ENCODE data around the gene RAP1GAP. TPM values are rescaled to one million over a fixed set of nuclear protein-coding genes. Genes with fewer than 3 reads are reported as not detected.

RAP1GAP gene
- total RNA-seq, 3 donors from 2014 or later, result 0.32 to 7.2 (median 6.0) TPM

DNA sequence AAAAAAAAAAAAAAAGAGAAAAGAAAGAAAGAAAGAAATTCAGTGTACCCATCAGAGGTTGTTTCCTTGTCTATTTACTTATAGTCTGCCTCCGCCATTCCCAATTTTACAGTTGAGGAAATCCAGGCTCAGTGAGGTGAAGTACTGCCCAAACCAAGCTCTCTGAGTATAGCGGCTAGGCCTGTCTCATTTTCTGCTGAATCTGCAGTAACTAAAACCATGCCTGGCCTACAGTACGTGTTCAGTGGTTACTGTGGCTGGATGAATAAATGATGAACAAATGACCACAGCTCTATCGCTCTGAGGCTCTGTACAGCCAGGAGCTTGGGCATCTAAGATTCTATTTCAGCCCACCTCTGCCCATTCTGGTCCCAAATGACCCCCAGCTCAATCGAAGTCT lies 24.3 kb downstream of the RAP1GAP start:
- H3K36me3 ChIP-seq, result no peaks in the 10 kb centered on the region
- TF ChIP-seq POLR2AphosphoS5 (IDR thresholded peaks at IDR 0.05) (no peak), POLR2A (IDR thresholded peaks at IDR 0.05) (no peak)
- TF ChIP-seq, protein P1, sequence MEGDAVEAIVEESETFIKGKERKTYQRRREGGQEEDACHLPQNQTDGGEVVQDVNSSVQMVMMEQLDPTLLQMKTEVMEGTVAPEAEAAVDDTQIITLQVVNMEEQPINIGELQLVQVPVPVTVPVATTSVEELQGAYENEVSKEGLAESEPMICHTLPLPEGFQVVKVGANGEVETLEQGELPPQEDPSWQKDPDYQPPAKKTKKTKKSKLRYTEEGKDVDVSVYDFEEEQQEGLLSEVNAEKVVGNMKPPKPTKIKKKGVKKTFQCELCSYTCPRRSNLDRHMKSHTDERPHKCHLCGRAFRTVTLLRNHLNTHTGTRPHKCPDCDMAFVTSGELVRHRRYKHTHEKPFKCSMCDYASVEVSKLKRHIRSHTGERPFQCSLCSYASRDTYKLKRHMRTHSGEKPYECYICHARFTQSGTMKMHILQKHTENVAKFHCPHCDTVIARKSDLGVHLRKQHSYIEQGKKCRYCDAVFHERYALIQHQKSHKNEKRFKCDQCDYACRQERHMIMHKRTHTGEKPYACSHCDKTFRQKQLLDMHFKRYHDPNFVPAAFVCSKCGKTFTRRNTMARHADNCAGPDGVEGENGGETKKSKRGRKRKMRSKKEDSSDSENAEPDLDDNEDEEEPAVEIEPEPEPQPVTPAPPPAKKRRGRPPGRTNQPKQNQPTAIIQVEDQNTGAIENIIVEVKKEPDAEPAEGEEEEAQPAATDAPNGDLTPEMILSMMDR (IDR thresholded peaks at IDR 0.05), result no peak
- intact Hi-C loops (cut with DNase I; ENCODE audit: low total_unique reads), result no loop called here
- no peaks in the 10 kb centered on the region for H3K27me3 ChIP-seq
- DNase-seq (ENCODE audit: low spot score in 2 of 2), result no peak
- H3K27ac ChIP-seq, result no peak overlapping the region
- no peak overlapping the region for H3K4me3 ChIP-seq
- H3K4me1 ChIP-seq, result no peaks in the 10 kb centered on the region
- H3K9me3 ChIP-seq, result no peaks in the 10 kb centered on the region

DNA sequence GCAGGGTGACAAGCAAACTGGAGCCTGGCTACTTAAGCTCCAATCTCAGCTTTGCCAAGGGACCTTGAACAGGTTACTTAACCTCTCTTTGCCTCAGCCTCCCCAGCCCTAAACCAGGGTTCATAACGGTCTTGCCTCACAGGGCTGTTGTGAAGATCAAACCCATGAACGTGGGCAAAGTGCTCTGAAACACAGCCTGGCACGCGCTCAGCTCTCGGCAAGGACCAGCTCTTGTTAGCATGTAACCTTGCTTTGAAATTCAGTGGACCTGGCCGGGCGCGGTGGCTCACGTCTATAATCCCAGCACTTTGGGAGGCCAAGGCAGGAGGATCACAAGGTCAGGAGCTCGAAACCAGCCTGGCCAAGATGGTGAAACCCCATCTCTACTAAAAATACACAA lies 24.8 kb downstream of the RAP1GAP start:
- H3K27me3 ChIP-seq, result no peaks in the 10 kb centered on the region
- intact Hi-C loops (cut with DNase I; ENCODE audit: low total_unique reads), result no loop called here

DNA sequence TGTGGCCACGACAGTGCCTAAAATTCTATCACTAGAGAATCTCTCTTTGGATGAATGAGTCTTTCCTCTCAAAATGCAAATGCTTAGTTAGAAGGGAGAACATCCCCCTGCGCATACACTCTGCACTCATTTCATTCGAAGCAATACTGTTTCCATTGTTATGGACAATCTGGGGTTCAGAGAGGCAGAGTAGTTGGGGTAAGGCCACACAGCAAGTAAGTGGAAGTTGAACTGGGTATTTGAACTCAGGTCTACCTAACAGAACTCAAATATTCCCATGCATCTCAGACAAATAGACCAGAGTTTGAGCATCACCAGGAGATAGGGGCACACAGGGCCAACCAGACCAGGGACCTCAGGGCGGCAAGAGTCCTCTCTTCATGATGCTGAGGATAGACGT lies 25.5 kb downstream of the RAP1GAP start:
- Histone ChIP-seq H3K27me3 (no peaks in the 10 kb centered on the region), H3K4me3 (no peak overlapping the region), H3K4me1 (no peaks in the 10 kb centered on the region), H3K27ac (no peak overlapping the region), H3K9me3 (no peaks in the 10 kb centered on the region), H3K36me3 (no peaks in the 10 kb centered on the region)
- TF ChIP-seq POLR2AphosphoS5 (IDR thresholded peaks at IDR 0.05), result no peak
- TF ChIP-seq POLR2A (IDR thresholded peaks at IDR 0.05), result no peak
- TF ChIP-seq, protein P1 (IDR thresholded peaks at IDR 0.05), result no peak
- DNase-seq (ENCODE audit: low spot score in 2 of 2), result no peak
- intact Hi-C loops (cut with DNase I; ENCODE audit: low total_unique reads), result no loop called here

More for the DNA sequence above, 24.8 kb downstream of the RAP1GAP start:
- TF ChIP-seq, protein P1 (IDR thresholded peaks at IDR 0.05), result no peak
- TF ChIP-seq POLR2A (IDR thresholded peaks at IDR 0.05) (no peak), POLR2AphosphoS5 (IDR thresholded peaks at IDR 0.05) (no peak)
- Histone ChIP-seq H3K9me3 (no peaks in the 10 kb centered on the region), H3K4me3 (no peak overlapping the region), H3K27ac (no peak overlapping the region), H3K4me1 (no peaks in the 10 kb centered on the region), H3K36me3 (no peaks in the 10 kb centered on the region)
- DNase-seq (ENCODE audit: low spot score in 2 of 2), result no peak

DNA sequence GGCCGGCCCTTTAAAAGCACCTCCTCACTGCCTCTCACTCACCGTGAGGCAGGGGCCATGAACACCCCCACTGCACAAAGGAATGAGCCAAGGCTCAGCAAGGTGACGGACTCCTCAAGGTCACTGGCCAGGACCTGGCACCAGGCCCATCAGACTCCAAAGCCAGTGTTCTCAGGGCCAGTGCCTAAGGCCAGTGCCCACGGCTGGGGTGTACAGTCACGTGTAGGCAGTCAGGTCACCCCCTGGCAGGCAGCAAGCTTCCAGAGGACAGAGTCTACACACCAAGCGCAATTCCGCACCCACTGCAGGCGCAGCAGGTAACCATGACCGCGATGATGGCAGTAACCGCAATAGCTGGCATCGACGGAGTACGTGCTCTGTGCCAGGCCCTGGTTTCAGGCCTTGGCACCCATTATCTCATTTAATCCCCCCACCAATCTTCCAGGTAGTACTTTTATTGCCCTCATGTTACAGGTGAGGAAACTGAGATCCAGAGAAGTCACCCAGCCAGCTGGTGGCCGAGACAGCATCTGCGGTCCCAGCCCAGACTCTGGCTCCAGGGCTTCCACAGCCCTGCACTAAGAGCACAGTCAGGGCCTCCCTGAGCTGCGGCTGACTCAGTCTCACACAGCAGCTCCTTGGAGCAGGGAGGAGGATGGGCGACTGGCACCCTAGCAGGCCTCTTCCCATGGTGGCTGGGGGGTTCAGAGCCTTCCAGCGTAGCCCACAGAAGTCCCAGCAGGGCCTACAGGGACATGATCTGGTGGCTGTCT lies 27.0 kb downstream of the RAP1GAP start:
- no peak overlapping the region for H3K27ac ChIP-seq
- no peaks in the 10 kb centered on the region for H3K4me1 ChIP-seq
- no peak for DNase-seq (ENCODE audit: low spot score in 2 of 2)
- H3K36me3 ChIP-seq, result no peaks in the 10 kb centered on the region
- intact Hi-C loops (cut with DNase I; ENCODE audit: low total_unique reads), result no loop called here
- TF ChIP-seq POLR2A (IDR thresholded peaks at IDR 0.05), result no peak
- no peak for TF ChIP-seq POLR2AphosphoS5 (IDR thresholded peaks at IDR 0.05)
- TF ChIP-seq, protein P1 (IDR thresholded peaks at IDR 0.05), result no peak
- no peaks in the 10 kb centered on the region for H3K9me3 ChIP-seq
- H3K4me3 ChIP-seq, result no peak overlapping the region
- H3K27me3 ChIP-seq, result no peaks in the 10 kb centered on the region

DNA sequence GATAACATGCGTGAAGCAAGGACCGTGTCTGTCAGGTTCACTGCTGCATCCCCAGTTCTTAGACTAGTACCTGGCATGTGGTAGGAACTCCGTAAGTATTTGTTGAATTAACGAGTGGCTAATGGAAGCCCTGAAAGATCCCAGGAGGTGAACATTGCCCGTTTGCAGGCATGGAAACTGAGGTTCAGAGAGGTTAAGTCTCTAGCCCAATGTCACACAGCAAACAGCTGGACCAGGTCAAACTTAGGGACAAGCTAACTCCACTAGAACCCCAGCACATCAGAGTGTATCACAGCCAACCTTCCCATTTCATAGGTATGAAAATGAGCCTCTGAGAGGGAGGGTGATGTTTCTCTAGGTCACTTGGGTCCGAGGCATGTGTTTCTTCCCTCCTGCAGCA lies 27.6 kb downstream of the RAP1GAP start:
- intact Hi-C loops (cut with DNase I; ENCODE audit: low total_unique reads), result no loop called here
- no peaks in the 10 kb centered on the region for H3K4me1 ChIP-seq

More for the DNA sequence above, 27.6 kb downstream of the RAP1GAP start:
- H3K4me3 ChIP-seq, result no peak overlapping the region
- DNase-seq (ENCODE audit: low spot score in 2 of 2), result no peak
- no peak overlapping the region for H3K27ac ChIP-seq
- no peaks in the 10 kb centered on the region for H3K9me3 ChIP-seq
- TF ChIP-seq, protein P1 (IDR thresholded peaks at IDR 0.05), result no peak
- TF ChIP-seq POLR2A (IDR thresholded peaks at IDR 0.05) (no peak), POLR2AphosphoS5 (IDR thresholded peaks at IDR 0.05) (no peak)
- H3K36me3 ChIP-seq, result no peaks in the 10 kb centered on the region
- H3K27me3 ChIP-seq, result no peaks in the 10 kb centered on the region
